Posterior cingulate gyrus (tissue), 11 donors: ENCODE results near the gene SORL1.
A peak's percentile ranks its signal among the peaks of the same experiment; 100 is the strongest.
"Not testable (repeated sequence)": the region's sequence is repeated elsewhere in the genome, so short reads cannot be mapped to it uniquely, and the experiment has no call there.

ENCODE experiments used
- DNase-seq, 10 donors: peaks; one replicate each; pipeline versions ENCODE4 v3.0.0 to v3.0.0-alpha.2; 2020 to 2021; ENCODE audit warnings: mixed read lengths in 3 of 10
- intact Hi-C: fragments of 100-400 bp; cut with DNase I; formaldehyde crosslinking; loops from one replicate; pipeline ENCODE4 v1.15.1; 2023

SORL1 gene

GRCh38 chr11:121451986-121452608 is at the start of gene SORL1:
TSS of gene SORL1 (plus strand) at chr11:121452314. CDS start at chr11:121452332, 18 bp downstream.
- DNase-seq: peak; percentile 73 to 97 (median 83)

DNA sequence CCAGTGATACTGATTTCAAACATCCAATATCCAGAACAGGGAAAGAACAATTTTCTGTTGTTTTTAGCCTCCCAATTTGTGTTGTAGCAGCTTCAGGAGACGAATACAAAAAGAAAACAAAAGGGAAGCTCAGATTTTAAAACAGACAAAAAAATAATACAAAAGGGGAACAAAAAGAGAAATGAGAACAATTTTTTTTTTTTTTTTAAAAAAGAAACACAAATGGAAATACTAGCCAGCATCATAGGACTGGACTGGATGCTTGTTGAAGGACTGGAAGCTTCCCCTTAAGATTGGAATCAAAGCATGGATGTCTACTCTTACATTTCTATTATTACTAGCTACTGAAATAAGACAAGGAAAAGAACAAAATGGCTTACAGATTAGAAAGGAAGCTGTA is 46.5 kb upstream of the SORL1 start:
- intact Hi-C loops: no loop called here
- no peak for DNase-seq

More at GRCh38 chr11:121451986-121452608, at the start of gene SORL1:
- intact Hi-C loops: loop anchor here (5.0 to 10.0 kb wide), 2 partner anchors 80 to 143 kb away; no protein-coding TSS in a partner anchor

GRCh38 chr11:121406291-121406690 is 45.8 kb upstream of the SORL1 start:
- intact Hi-C loops: no loop called here
- DNase-seq: no peak

GRCh38 chr11:121408830-121409229 is 43.3 kb upstream of the SORL1 start:
- DNase-seq: no peak
- intact Hi-C loops: no loop called here

DNA sequence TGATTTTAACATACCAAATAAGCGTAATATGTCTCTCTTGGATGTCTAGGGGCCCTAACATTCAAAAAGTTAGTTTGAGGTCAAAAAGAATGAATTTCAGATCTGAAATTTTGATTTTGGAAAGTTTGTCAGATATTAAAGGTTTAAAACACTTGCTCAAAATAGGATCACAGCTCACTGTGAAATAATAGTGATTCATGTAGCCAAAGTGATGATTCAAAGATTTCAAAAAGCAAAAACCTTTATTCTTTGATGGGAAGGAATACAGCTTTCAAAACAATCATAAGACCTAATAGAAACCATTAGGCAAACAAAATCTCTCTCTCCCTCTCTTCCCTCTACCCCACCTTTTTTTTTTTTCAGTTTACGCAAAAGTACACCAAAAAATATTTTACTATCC is 42.1 kb upstream of the SORL1 start:
- intact Hi-C loops, DNase-seq: not testable (repeated sequence)

GRCh38 chr11:121411330-121411729 is 40.8 kb upstream of the SORL1 start:
- DNase-seq, intact Hi-C loops: not testable (repeated sequence)

DNA sequence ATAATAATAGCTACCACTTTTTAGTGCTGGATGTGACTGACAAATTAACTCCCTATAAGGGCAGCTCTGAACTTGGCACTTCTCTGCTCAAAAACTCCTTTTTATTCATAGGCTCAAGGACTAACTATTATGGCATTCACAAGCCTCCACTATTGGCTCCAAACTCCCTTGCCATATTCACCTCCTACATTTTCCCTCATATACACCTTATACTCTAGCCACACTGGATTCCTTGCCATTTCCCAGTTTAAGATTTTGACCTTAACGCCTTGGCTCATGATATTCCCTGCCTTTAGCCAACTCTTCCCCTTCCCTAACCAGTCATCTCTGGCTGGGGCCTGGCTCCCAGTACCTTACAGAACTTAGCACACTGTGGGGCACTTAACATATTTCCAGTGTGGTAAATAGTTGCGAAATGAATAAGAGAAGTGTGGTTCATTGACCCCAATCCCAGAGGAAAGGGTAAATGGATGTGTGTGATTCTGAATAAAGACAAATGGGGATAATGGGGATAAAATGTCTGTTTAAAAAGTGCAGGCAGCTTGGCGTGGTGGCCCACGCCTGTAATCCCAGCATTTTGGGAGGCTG is 40.0 kb upstream of the SORL1 start:
- intact Hi-C loops: no loop called here
- DNase-seq: no peak

DNA sequence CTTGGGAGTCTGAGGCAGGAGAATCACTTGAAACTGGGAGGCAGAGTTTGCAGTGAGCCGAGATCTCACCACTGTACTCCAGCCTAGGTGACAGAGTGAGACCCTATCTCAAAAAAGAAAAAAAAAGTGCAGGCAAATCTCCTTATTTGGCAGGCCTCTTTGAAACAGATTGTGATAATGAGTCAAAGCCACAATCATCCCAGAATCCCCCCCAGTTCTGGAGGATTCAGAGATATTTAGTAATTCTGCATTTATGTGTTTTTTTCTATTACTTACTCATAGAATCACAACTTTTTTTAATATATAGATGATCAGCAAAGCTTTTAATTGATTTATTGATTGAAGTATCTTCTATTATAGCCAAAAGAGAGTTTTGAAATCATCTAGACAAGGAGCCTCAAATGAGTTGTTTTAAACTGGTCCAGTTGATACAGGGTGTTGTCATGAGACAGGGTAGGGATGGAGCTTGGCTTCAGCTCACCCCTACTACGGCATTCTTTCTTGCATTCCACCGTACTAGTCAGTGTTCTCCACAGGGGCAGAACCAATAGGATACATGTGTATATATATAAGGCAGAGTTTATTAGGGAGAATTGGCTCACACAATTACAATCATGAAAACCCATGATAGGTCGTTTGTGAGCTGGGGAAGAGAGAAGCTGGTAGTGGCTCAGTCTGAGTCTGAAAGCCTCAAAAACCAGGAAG is 39.3 kb upstream of the SORL1 start:
- intact Hi-C loops: no loop called here
- no peak for DNase-seq

GRCh38 chr11:121414141-121414913 is 37.8 kb upstream of the SORL1 start:
- intact Hi-C loops: no loop called here
- no peak for DNase-seq

- DNase-seq: no peak
- intact Hi-C loops: no loop called here
Observed at GRCh38 chr11:121415856-121416255, 36.3 kb upstream of the SORL1 start.

DNA sequence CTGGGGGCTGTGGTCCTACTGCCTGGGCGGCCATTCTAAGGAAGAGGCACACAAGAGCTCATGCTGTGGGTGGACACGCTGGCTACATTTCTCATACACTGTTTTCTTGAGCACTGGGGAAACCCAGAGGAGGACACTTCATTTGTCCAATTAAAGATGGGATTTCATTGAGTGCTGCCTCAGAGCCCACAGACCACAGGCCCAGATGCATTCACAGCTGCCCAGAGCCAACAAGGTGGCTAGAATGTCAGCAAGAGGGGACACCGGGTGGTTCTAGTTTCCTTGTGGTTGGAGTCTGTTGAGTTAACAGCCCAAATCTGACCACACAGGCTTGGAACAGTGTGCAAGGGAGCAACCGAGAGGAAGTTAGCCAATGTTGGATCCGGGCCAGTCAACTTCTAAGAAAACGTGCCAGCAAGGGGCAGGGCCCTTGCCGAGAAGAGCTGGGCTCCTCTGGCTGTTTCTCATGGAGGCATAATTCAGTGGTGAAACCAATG is 35.0 kb upstream of the SORL1 start:
- intact Hi-C loops: no loop called here
- DNase-seq: peak in 9 of 10 donors; percentile 36 to 91 (median 47)

DNA sequence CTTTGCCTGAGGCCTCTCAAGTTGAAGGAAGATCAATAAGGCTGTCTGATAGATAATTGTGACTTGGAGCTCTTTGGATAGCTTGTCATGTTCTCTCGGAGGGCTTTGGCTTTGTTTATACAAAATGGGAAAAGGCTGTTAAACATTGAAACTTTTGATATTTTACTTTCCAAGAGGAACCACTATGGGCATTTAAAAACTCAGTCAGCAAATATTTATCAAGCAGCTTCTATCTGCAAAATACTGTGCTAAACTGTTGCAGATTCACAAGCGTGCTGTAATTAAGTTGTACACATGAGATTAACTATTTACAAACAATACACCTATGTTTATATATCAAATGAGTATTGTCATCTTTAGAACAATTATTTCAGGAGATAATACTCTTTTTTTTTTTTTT is 34.5 kb upstream of the SORL1 start:
- no peak for DNase-seq
- intact Hi-C loops: no loop called here

DNA sequence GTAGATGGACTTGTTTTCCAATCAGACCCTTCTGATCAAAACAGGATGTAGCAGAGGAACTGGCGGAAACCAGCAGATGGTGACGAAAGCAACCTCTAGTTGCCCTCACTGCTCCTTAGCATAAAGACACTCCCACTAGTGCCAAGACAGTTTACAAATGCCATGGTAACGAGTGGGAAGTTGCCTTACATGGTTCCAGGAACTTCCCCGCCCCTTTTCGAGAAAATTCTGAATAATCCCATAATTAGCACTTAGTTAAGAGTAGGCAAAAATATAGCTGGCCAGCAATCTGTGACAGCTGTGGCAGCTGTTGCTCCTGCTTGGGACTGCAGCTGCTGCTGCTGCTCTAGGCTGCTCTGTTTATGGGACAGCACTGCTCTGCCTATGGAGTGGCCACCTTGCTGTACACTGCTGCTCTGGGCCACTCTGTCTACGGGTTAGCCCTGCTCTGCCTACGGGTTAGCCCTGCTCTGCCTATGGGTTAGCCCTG is 33.4 kb upstream of the SORL1 start:
- DNase-seq: no peak
- intact Hi-C loops: no loop called here

DNA sequence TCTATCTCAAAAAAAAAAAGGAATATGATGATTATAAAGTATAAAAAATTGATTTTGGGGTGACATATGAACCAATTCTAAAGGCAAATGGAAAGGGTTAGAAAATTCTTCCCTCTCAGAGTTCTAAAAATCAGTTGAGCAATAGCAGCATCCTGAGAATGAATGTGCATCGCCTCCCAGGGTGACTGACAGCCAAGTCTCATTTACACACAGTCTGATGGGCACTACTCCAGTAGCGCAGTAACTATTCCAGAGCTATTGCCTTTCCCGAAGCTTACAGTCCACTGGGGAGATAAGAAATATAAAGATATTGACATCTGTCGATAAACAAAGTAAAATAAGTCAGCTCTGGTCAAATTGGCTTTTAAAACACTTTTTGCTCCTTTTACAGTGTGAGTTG is 32.3 kb upstream of the SORL1 start:
- intact Hi-C loops: no loop called here
- DNase-seq: no peak

- intact Hi-C loops: no loop called here
- DNase-seq: no peak
Observed at GRCh38 chr11:121420398-121420797, 31.7 kb upstream of the SORL1 start.

DNA sequence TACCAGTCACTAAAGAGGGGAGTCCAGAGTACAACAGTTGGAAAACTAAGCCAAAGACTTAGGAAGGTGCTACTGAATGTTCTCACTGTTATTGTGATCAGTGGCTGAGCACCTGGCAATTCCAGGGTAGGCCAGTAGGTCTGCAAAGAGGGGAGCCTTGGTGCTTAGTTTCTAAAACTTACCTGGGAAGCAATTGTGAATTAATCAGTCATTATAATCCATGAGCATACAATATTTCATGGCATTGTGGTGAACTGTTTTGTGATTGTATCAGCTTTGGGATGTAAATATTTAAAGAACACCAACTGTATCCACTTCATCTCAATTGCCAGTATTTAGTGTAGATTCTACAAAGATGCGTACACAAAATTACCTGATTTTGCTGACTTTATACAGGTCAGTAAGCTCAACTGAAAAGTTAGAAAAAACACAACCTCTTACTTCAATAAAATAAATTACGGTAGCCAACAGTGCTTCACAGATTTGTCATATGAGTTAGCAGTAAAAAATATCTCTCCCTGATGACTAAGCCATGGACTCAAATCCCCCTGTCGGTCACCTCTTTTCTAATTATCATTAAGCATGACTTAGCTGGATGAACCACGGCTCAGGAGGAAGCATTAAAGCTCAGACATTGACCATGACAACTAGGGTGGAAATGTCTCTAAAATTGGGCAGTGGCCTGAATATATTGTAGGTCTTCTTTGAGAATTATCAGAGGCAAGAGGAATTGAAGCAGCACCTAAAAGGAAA is 30.8 kb upstream of the SORL1 start:
- intact Hi-C loops: no loop called here
- DNase-seq: no peak

DNA sequence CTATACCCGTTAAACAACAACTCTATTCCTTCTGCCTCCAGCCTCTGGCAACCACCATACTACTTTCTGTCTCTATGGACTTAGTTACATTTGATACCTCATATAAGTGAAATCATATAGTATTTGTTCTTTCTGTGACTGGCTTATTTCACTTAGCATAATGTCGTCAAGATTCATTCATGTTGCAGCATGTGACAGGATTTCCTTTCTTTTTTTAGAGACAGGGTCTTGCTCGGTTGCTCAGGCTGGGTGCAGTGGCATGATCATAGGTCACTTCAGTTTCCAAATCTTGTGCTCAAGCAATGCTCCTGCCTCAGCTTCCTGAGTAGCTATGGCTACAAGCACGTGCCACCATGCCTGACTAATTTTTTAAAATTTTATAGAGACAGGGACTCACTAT is 29.4 kb upstream of the SORL1 start:
- no peak for DNase-seq
- intact Hi-C loops: no loop called here

DNA sequence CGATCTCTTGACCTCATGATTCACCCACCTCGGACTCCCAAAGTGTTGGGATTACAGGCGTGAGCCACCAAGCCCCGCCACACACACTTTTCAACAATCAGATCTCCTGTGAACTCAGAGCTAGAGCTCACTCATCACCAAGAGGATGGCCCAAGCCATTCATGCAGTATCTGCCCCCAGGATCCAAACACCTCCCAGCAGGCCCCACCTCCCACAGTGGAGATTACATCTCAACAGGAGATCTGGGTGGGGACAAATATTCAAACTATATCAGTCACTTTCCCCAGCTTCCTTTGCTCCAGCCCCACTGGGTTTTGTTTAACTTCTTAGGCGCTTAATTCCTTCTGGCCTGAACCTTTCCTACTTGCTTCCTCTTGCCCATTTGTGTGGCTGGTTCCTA is 26.3 kb upstream of the SORL1 start:
- intact Hi-C loops: no loop called here
- DNase-seq: no peak

DNA sequence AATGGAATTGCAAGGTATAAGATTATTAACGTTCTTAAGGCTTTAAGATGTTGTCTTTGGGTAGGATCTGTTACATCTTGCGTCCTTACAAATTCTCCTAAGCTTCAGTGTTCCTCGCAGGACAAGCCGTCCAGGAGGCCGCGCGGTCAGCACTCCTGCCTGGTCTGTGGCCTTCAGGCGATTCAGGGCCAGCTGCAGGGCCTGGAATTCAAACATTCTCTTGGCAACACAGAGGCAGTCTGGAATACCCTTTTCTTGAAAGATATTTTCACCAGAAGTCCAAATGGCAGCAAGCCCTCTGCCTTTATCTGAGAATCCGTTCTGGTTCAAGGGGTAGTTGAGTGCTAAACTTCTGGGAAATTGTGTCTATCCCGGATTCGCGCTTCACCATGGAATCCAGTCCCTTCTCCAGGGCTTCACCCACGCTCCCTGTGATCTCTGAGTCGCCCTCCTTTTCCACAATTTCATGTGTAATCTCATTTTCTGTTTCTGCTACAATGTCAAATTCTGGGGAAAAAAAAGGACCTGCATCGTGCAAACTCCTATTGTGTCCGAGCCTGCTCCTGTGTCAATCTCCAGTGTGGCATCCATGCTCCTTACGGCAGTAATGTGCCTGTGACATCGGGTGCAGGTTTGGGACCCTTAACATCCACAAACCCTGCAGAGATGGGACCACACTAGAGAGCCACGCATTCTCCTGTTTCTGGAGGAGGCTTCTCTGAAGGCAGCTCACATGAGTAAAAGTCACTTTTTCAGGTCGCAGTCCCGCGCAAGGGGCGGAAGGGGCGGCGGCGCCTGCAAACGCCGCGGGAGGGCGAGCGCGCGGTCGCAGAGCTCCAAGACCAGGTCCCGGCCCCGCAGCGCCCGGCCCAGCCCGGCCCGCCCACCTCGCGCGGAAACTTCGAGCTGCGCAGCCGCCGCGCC is 25.4 kb upstream of the SORL1 start:
- DNase-seq: peak in 8 of 10 donors; percentile 18 to 90 (median 58)

More for the DNA sequence above, 25.4 kb upstream of the SORL1 start:
- intact Hi-C loops: no loop called here
